HG02642 (cell line): ENCODE data around the gene SPATA31D4.
"Not testable (repeated sequence)": the region's sequence is repeated elsewhere in the genome, so short reads cannot be mapped to it uniquely, and the experiment has no call there.

Experiments used
- ATAC-seq: cut with Tn5 transposase; IDR thresholded peaks from one replicate; pipeline ENCODE4 v1.9.1; 2021; ENCODE audit warnings: mild to moderate bottlenecking; ENCODE audit not compliant: unreplicated experiment, poor library complexity

The SPATA31D4 gene

GRCh38 chr9:81928305-81928704, at the start of gene SPATA31D4:
Gene SPATA31D4, plus strand, starts transcription at chr9:81928428. Its CDS starts 86 bp downstream, at chr9:81928514.
- ATAC-seq: not testable (repeated sequence)

GRCh38 chr9:81878530-81878929, 49.7 kb upstream of the SPATA31D4 start:
- no peak for ATAC-seq

GRCh38 chr9:81879501-81879916, 48.7 kb upstream of the SPATA31D4 start:
- ATAC-seq: no peak

- no peak for ATAC-seq
Measured at GRCh38 chr9:81885602-81886001, 42.6 kb upstream of the SPATA31D4 start.

GRCh38 chr9:81886665-81887064, 41.6 kb upstream of the SPATA31D4 start:
- ATAC-seq: no peak

- ATAC-seq: no peak
Measured at GRCh38 chr9:81890104-81890503, 38.1 kb upstream of the SPATA31D4 start.

- no peak for ATAC-seq
Measured at GRCh38 chr9:81892440-81892839, 35.8 kb upstream of the SPATA31D4 start.

- no peak for ATAC-seq
Measured at GRCh38 chr9:81893929-81894328, 34.3 kb upstream of the SPATA31D4 start.

GRCh38 chr9:81894891-81895290, 33.3 kb upstream of the SPATA31D4 start:
- ATAC-seq: no peak

GRCh38 chr9:81896070-81896469, 32.2 kb upstream of the SPATA31D4 start:
- no peak for ATAC-seq

GRCh38 chr9:81898851-81899250, 29.4 kb upstream of the SPATA31D4 start:
- ATAC-seq: no peak

GRCh38 chr9:81902196-81902595, 26.0 kb upstream of the SPATA31D4 start:
- no peak for ATAC-seq

GRCh38 chr9:81902626-81903025, 25.6 kb upstream of the SPATA31D4 start:
- ATAC-seq: no peak

- no peak for ATAC-seq
Measured at GRCh38 chr9:81906671-81907070, 21.6 kb upstream of the SPATA31D4 start.

- ATAC-seq: no peak
Measured at GRCh38 chr9:81912135-81912534, 16.1 kb upstream of the SPATA31D4 start.

- ATAC-seq: no peak
Measured at GRCh38 chr9:81915801-81916505, 12.3 kb upstream of the SPATA31D4 start.

GRCh38 chr9:81918507-81918906, 9.7 kb upstream of the SPATA31D4 start:
- not testable (repeated sequence) for ATAC-seq

GRCh38 chr9:81930147-81930546, 1.9 kb downstream of the SPATA31D4 start:
- not testable (repeated sequence) for ATAC-seq

GRCh38 chr9:81933547-81933946, 5.3 kb downstream of the SPATA31D4 start:
- not testable (repeated sequence) for ATAC-seq

GRCh38 chr9:81943393-81943792, 15.2 kb downstream of the SPATA31D4 start, which contains the start of gene SPATA31D3:
Gene SPATA31D3, plus strand, starts transcription at chr9:81943500. Its CDS starts 86 bp downstream, at chr9:81943586.
- ATAC-seq: not testable (repeated sequence)

GRCh38 chr9:81948650-81949049, 20.4 kb downstream of the SPATA31D4 start:
- ATAC-seq: not testable (repeated sequence)

GRCh38 chr9:81953096-81953495, 24.9 kb downstream of the SPATA31D4 start:
- ATAC-seq: no peak
